SU-DHL-6 (cell line): ENCODE data around the gene UBXN10.

Source experiments
- H2AFZ ChIP-seq: fragments of 200-600 bp; sonication (generic); 2 replicates; pipeline ENCODE4 v1.6.1; 2014; ENCODE audit warnings: low read depth, mild to moderate bottlenecking, moderate library complexity, mixed read lengths, antibody characterized with exemption, low read length; ENCODE audit not compliant: severe bottlenecking
- H3F3A ChIP-seq: fragments of 200-600 bp; shearing (Covaris generic); 2 replicates; pipeline ENCODE4 v1.6.0; 2016; ENCODE audit warnings: antibody characterized with exemption, mild to moderate bottlenecking; ENCODE audit not compliant: insufficient read depth
- H3K27ac ChIP-seq: fragments of 200-600 bp; sonication (generic); 2 replicates; pipeline ENCODE4 v1.5.1; 2016; ENCODE audit warnings: low read depth, mild to moderate bottlenecking, low read length, moderate library complexity, mixed read lengths
- H3K27me3 ChIP-seq: fragments of 200-600 bp; sonication (generic), shearing (Covaris generic); 2 replicates; pipeline ENCODE4 v1.6.0; 2014; ENCODE audit warnings: mild to moderate bottlenecking, low read length
- H3K36me3 ChIP-seq: fragments of 200-600 bp; sonication (generic); 2 replicates; pipeline ENCODE4 v1.6.1; 2014; ENCODE audit warnings: mild to moderate bottlenecking, low read length, mixed read lengths
- H3K4me2 ChIP-seq: fragments of 300-600, 200-600 bp; shearing (Covaris generic), sonication (generic); 2 replicates; pipeline ENCODE4 v1.6.0; 2014; ENCODE audit warnings: low read length, low read depth, mild to moderate bottlenecking; ENCODE audit not compliant: poor library complexity, severe bottlenecking
- H3K4me3 ChIP-seq: fragments of 200-600 bp; sonication (generic); 2 replicates; pipeline ENCODE4 v1.5.1; 2014; ENCODE audit warnings: antibody characterized with exemption, low read length, mild to moderate bottlenecking, mixed read lengths; ENCODE audit not compliant: insufficient read depth, poor library complexity, severe bottlenecking
- H3K79me2 ChIP-seq: fragments of 200-600 bp; sonication (generic); 2 replicates; pipeline ENCODE4 v1.6.1; 2014; ENCODE audit warnings: mild to moderate bottlenecking, low read length, moderate library complexity; ENCODE audit not compliant: insufficient read depth
- H3K9ac ChIP-seq: fragments of 200-600 bp; sonication (generic); 2 replicates; pipeline ENCODE4 v1.7.0; 2014; ENCODE audit warnings: mild to moderate bottlenecking, low read length
- H3K9me2 ChIP-seq: fragments of 200-600 bp; sonication (generic); replicated peaks from 2 replicates; pipeline ENCODE4 v1.6.1; 2014; ENCODE audit warnings: low read length; ENCODE audit not compliant: insufficient read depth
- H3K9me3 ChIP-seq: fragments of 200-600 bp; sonication (generic); 2 replicates; pipeline ENCODE4 v1.6.1; 2014; ENCODE audit warnings: low read length, mixed read lengths; ENCODE audit not compliant: insufficient read depth
- H4K20me1 ChIP-seq: fragments of 200-600 bp; sonication (generic); 2 replicates; pipeline ENCODE4 v1.6.1; 2014; ENCODE audit warnings: low read depth, mild to moderate bottlenecking, antibody characterized with exemption, low read length, moderate library complexity, mixed read lengths
- CTCF ChIP-seq: fragments of 200-600 bp; sonication (generic); IDR thresholded peaks from one replicate; pipeline ENCODE4 v1.5.1; 2017; ENCODE audit warnings: antibody characterized with exemption, mild to moderate bottlenecking, low read length, moderate library complexity; ENCODE audit not compliant: insufficient read depth, poor library complexity, severe bottlenecking
- EZH2phosphoT487 ChIP-seq: fragments of 200-600 bp; sonication (generic), shearing (Covaris generic); conservative IDR thresholded peaks from 2 replicates; pipeline ENCODE4 v1.6.1; 2018; ENCODE audit warnings: mild to moderate bottlenecking, antibody characterized with exemption, low read length, moderate library complexity, mixed read lengths

UBXN10 gene

GRCh38 chr1:20153000-20153418 is 32.9 kb upstream of the UBXN10 start:
- Histone ChIP-seq H3K4me2 (no peak overlapping the region), H3K36me3 (no peaks in the 10 kb centered on the region), H3K9me2 (no peaks in the 10 kb centered on the region), H3K4me3 (no peak overlapping the region), H3K9me3 (no peaks in the 10 kb centered on the region), H3K27ac (no peak overlapping the region), H3K9ac (no peak overlapping the region), H3K27me3 (no peaks in the 10 kb centered on the region), H2AFZ (no peak overlapping the region), H3K79me2 (no peaks in the 10 kb centered on the region), H4K20me1 (no peaks in the 10 kb centered on the region), H3F3A (no peaks in the 10 kb centered on the region)
- no peak for TF ChIP-seq EZH2phosphoT487
- no peak for TF ChIP-seq CTCF

GRCh38 chr1:20154301-20154831 is 31.5 kb upstream of the UBXN10 start:
- Histone ChIP-seq H3K4me2 (no peak overlapping the region), H3K9ac (no peak overlapping the region), H3K27ac (no peak overlapping the region), H3K4me3 (no peak overlapping the region), H4K20me1 (no peaks in the 10 kb centered on the region), H3K9me3 (peaks cover 6% of the 10 kb centered on the region), H3F3A (no peaks in the 10 kb centered on the region), H3K36me3 (no peaks in the 10 kb centered on the region), H3K27me3 (no peaks in the 10 kb centered on the region), H3K79me2 (no peaks in the 10 kb centered on the region), H2AFZ (no peak overlapping the region), H3K9me2 (no peaks in the 10 kb centered on the region)
- no peak for TF ChIP-seq CTCF
- no peak for TF ChIP-seq EZH2phosphoT487

DNA sequence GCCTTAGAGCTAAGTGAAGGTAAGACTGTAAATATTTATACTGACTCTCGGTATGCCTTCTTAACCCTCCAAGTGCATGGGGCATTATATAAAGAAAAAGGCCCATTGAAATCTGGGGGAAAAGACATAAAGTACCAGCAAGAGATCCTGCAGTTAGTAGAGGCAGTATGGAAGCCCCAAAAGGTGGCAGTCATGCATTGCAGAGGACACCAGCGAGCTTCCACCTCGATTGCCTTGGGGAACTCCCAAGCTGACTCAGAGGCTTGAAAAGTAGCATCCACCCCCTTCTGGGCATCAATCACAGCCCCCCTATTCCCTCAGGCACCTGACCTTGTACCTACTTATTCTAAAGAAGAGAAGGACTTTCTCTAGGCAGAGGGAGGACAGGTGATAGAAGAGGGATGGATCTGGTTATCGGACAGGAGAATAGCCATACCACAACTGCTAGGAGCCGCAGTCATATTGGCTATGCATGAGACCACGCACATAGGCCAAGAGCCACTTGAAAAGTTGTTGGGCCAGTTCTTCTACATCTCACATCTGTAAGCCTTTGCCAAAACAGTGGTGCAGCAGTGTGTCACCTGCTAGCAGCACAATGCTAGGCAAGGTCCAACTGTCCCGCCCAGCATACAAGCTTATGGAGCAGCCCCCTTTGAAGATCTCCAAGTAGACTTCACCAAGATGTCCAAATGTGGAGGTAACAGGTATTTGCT is 27.4 kb upstream of the UBXN10 start:
- H3K9ac ChIP-seq: no peak overlapping the region
- no peak overlapping the region for H3K27ac ChIP-seq
- no peaks in the 10 kb centered on the region for H3F3A ChIP-seq
- no peak overlapping the region for H3K4me3 ChIP-seq
- no peaks in the 10 kb centered on the region for H3K9me2 ChIP-seq
- H2AFZ ChIP-seq: no peak overlapping the region
- H4K20me1 ChIP-seq: no peaks in the 10 kb centered on the region
- H3K9me3 ChIP-seq: peaks cover 26% of the 10 kb centered on the region
- H3K27me3 ChIP-seq: no peaks in the 10 kb centered on the region
- no peaks in the 10 kb centered on the region for H3K36me3 ChIP-seq
- no peaks in the 10 kb centered on the region for H3K79me2 ChIP-seq
- TF ChIP-seq EZH2phosphoT487: no peak
- no peak for TF ChIP-seq CTCF
- no peak overlapping the region for H3K4me2 ChIP-seq
